ENCODE results near the gene GLYR1.

The GLYR1 gene

GRCh38 chr16:4765511-4766474 is 81.3 kb downstream of the GLYR1 start:
- no peak for DNase-seq (ENCODE audit: low read depth in 2 of 2)

- no peak for DNase-seq (ENCODE audit: low read depth in 2 of 2)
Measured at GRCh38 chr16:4763791-4764190, 83.3 kb downstream of the GLYR1 start.

- DNase-seq (ENCODE audit: low read depth in 2 of 2) = no peak
Measured at GRCh38 chr16:4762205-4762604, 84.9 kb downstream of the GLYR1 start.

- no peak for DNase-seq (ENCODE audit: low read depth in 2 of 2)
Measured at GRCh38 chr16:4760221-4760910, 86.7 kb downstream of the GLYR1 start.

GRCh38 chr16:4755687-4756086 is 91.4 kb downstream of the GLYR1 start:
- no peak for DNase-seq (ENCODE audit: low read depth in 2 of 2)

GRCh38 chr16:4754865-4755264 is 92.2 kb downstream of the GLYR1 start:
- DNase-seq (ENCODE audit: low read depth in 2 of 2) = no peak

- no peak for DNase-seq (ENCODE audit: low read depth in 2 of 2)
Measured at GRCh38 chr16:4753227-4753626, 93.9 kb downstream of the GLYR1 start.
